Neural cell (in vitro differentiated cells): ENCODE measurements around the gene RITA1.

ENCODE experiments used
- EP300 ChIP-seq: fragments of 450-650 bp; conservative IDR thresholded peaks from 2 replicates; pipeline ENCODE4 v1.6.1; 2014; ENCODE audit warnings: antibody characterized with exemption, mild to moderate bottlenecking, moderate library complexity; ENCODE audit not compliant: poor library complexity, severe bottlenecking
- EZH2 ChIP-seq: fragments of 200-600, 300-800 bp; shearing (Covaris generic), sonication (generic); IDR thresholded peaks from 2 replicates; pipeline ENCODE4 v1.6.1; 2014; ENCODE audit warnings: antibody characterized with exemption, low read length, borderline replicate concordance, mild to moderate bottlenecking; ENCODE audit not compliant: insufficient read depth, poor library complexity, severe bottlenecking
- MXI1 ChIP-seq: fragments of 450-650 bp; conservative IDR thresholded peaks from 2 replicates; pipeline ENCODE4 v1.6.1; 2014; ENCODE audit warnings: antibody characterized with exemption, mild to moderate bottlenecking; ENCODE audit not compliant: poor library complexity, severe bottlenecking
- POLR2AphosphoS5 ChIP-seq: IDR thresholded peaks from 2 replicates; pipeline ENCODE4 v1.6.1; 2012
- RAD21 ChIP-seq: fragments of 450-650 bp; conservative IDR thresholded peaks from 2 replicates; pipeline ENCODE4 v1.6.1; 2014; ENCODE audit warnings: antibody characterized with exemption, mild to moderate bottlenecking, moderate library complexity
- SMC3 ChIP-seq: fragments of 450-650 bp; conservative IDR thresholded peaks from 2 replicates; pipeline ENCODE4 v1.6.1; 2014; ENCODE audit warnings: antibody characterized with exemption, mild to moderate bottlenecking, moderate library complexity; ENCODE audit not compliant: poor library complexity
- TAF1 ChIP-seq: IDR thresholded peaks from 2 replicates; pipeline ENCODE4 v1.6.1; 2012; ENCODE audit warnings: low read depth
- TF ChIP-seq, protein P1 (sequence below): fragments of 450-650 bp; IDR thresholded peaks from 2 replicates; pipeline ENCODE4 v1.5.1; 2014; ENCODE audit warnings: antibody characterized with exemption, mild to moderate bottlenecking, moderate library complexity; ENCODE audit not compliant: poor library complexity, severe bottlenecking
- TF ChIP-seq, protein P2 (sequence below): IDR thresholded peaks from 2 replicates; pipeline ENCODE4 v1.6.1; 2012; ENCODE audit warnings: borderline replicate concordance

DNA sequence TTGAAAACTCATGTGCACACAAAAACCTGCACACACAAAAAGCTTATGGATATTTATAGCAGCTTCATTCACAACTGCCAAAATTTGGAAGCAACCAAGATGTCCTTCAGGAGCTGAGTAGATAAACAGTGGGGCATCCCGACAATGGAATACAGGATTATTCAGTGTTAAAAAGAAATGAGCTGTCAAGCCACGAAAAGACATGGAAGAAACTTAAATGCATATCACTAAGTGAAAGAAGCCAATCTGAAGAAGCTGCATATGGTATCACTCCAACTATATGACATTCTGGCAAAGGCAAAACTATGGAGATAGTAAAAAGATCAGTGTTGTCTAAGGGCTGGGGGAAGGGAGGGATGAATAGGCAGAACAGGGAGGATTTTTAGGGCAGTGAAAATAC, 30.5 kb downstream of the RITA1 start:
- TF ChIP-seq MXI1 (no peak), TAF1 (no peak), RAD21 (no peak), EP300 (no peak), POLR2AphosphoS5 (no peak), SMC3 (no peak), EZH2 (no peak)
- TF ChIP-seq, protein P1, sequence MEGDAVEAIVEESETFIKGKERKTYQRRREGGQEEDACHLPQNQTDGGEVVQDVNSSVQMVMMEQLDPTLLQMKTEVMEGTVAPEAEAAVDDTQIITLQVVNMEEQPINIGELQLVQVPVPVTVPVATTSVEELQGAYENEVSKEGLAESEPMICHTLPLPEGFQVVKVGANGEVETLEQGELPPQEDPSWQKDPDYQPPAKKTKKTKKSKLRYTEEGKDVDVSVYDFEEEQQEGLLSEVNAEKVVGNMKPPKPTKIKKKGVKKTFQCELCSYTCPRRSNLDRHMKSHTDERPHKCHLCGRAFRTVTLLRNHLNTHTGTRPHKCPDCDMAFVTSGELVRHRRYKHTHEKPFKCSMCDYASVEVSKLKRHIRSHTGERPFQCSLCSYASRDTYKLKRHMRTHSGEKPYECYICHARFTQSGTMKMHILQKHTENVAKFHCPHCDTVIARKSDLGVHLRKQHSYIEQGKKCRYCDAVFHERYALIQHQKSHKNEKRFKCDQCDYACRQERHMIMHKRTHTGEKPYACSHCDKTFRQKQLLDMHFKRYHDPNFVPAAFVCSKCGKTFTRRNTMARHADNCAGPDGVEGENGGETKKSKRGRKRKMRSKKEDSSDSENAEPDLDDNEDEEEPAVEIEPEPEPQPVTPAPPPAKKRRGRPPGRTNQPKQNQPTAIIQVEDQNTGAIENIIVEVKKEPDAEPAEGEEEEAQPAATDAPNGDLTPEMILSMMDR: no peak
- TF ChIP-seq, protein P2, sequence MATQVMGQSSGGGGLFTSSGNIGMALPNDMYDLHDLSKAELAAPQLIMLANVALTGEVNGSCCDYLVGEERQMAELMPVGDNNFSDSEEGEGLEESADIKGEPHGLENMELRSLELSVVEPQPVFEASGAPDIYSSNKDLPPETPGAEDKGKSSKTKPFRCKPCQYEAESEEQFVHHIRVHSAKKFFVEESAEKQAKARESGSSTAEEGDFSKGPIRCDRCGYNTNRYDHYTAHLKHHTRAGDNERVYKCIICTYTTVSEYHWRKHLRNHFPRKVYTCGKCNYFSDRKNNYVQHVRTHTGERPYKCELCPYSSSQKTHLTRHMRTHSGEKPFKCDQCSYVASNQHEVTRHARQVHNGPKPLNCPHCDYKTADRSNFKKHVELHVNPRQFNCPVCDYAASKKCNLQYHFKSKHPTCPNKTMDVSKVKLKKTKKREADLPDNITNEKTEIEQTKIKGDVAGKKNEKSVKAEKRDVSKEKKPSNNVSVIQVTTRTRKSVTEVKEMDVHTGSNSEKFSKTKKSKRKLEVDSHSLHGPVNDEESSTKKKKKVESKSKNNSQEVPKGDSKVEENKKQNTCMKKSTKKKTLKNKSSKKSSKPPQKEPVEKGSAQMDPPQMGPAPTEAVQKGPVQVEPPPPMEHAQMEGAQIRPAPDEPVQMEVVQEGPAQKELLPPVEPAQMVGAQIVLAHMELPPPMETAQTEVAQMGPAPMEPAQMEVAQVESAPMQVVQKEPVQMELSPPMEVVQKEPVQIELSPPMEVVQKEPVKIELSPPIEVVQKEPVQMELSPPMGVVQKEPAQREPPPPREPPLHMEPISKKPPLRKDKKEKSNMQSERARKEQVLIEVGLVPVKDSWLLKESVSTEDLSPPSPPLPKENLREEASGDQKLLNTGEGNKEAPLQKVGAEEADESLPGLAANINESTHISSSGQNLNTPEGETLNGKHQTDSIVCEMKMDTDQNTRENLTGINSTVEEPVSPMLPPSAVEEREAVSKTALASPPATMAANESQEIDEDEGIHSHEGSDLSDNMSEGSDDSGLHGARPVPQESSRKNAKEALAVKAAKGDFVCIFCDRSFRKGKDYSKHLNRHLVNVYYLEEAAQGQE: no peak
